Mesenchymal stem cell (in vitro differentiated cells and primary cell): ENCODE data around the gene ABCC9.
"Not testable (repeated sequence)": the region's sequence is repeated elsewhere in the genome, so short reads cannot be mapped to it uniquely, and the experiment has no call there.

Experiments
- DNase-seq: peaks from one replicate; pipeline ENCODE4 v3.0.0-alpha.2; 2013
- H2AFZ ChIP-seq: one replicate; pipeline ENCODE4 v1.6.1; 2013; ENCODE audit warnings: low read depth, mild to moderate bottlenecking, control low read depth, inconsistent platforms, low read length, moderate library complexity
- H2AK5ac ChIP-seq: 2 replicates; pipeline ENCODE4 v1.6.1; 2013; ENCODE audit warnings: low read length, moderate library complexity, mild to moderate bottlenecking, inconsistent platforms; ENCODE audit not compliant: severe bottlenecking
- H2BK120ac ChIP-seq: one replicate; pipeline ENCODE4 v1.6.1; 2013; ENCODE audit warnings: low read depth, mild to moderate bottlenecking, inconsistent platforms, low read length, moderate library complexity
- H2BK12ac ChIP-seq, 2 experiments: one replicate each; pipeline ENCODE4 v1.6.1; 2013; ENCODE audit warnings: inconsistent platforms in 2 of 2, low read length in 2 of 2, mild to moderate bottlenecking in 2 of 2, moderate library complexity in 2 of 2, control low read depth in 1 of 2
- H2BK15ac ChIP-seq: one replicate; pipeline ENCODE4 v1.6.1; 2013; ENCODE audit warnings: mild to moderate bottlenecking, low read depth, inconsistent platforms; ENCODE audit not compliant: poor library complexity, severe bottlenecking
- H2BK5ac ChIP-seq: 2 replicates; pipeline ENCODE4 v1.6.1; 2013; ENCODE audit warnings: low read depth, mild to moderate bottlenecking, low read length, control low read depth, inconsistent platforms; ENCODE audit not compliant: poor library complexity, severe bottlenecking
- H3K14ac ChIP-seq, 2 experiments: one replicate each; pipeline ENCODE4 v1.6.1; 2013; ENCODE audit warnings: inconsistent platforms in 2 of 2, low read length in 2 of 2, control low read depth in 1 of 2, mild to moderate bottlenecking in 1 of 2, moderate library complexity in 1 of 2
- H3K18ac ChIP-seq, 2 experiments: one replicate each; pipeline ENCODE4 v1.6.1; 2013; ENCODE audit warnings: inconsistent platforms in 2 of 2, low read length in 2 of 2, control low read depth in 1 of 2, low read depth in 1 of 2, mild to moderate bottlenecking in 1 of 2
- H3K23ac ChIP-seq, 2 experiments: one replicate each; pipeline ENCODE4 v1.6.1; 2013; ENCODE audit warnings: inconsistent platforms in 2 of 2, low read length in 2 of 2, mild to moderate bottlenecking in 2 of 2, moderate library complexity in 2 of 2, control low read depth in 1 of 2
- H3K27ac ChIP-seq: 2 replicates; pipeline ENCODE4 v1.5.1; 2013; ENCODE audit warnings: mild to moderate bottlenecking, moderate library complexity, low read length, control low read depth, inconsistent platforms; ENCODE audit not compliant: poor library complexity, severe bottlenecking
- H3K27me3 ChIP-seq, 2 experiments: 2 replicates each; pipeline versions ENCODE4 v1.6.1 to v1.7.0; 2013; ENCODE audit warnings: low read length in 2 of 2, mild to moderate bottlenecking in 2 of 2, moderate library complexity in 2 of 2, control low read depth in 1 of 2, inconsistent platforms in 1 of 2; ENCODE audit not compliant: control insufficient read depth in 1 of 2, insufficient read depth in 1 of 2
- H3K36me3 ChIP-seq, 2 experiments: 2 replicates each; pipeline versions ENCODE4 v1.6.1 to v1.7.0; 2013; ENCODE audit warnings: low read length in 2 of 2, control low read depth in 1 of 2, inconsistent platforms in 1 of 2, low read depth in 1 of 2, mild to moderate bottlenecking in 1 of 2; ENCODE audit not compliant: insufficient read depth in 2 of 2, control insufficient read depth in 1 of 2
- H3K4ac ChIP-seq, 2 experiments: one replicate each; pipeline ENCODE4 v1.6.1; 2013; ENCODE audit warnings: inconsistent platforms in 2 of 2, low read length in 2 of 2, mild to moderate bottlenecking in 2 of 2, moderate library complexity in 2 of 2, control low read depth in 1 of 2, low read depth in 1 of 2
- H3K4me1 ChIP-seq: 2 replicates; pipeline ENCODE4 v1.6.1; 2013; ENCODE audit warnings: low read depth, low read length, control low read depth; ENCODE audit not compliant: control insufficient read depth, insufficient read depth
- H3K4me2 ChIP-seq: 2 replicates; pipeline ENCODE4 v1.6.1; 2013; ENCODE audit warnings: low read length, mild to moderate bottlenecking, inconsistent platforms; ENCODE audit not compliant: poor library complexity, severe bottlenecking
- H3K4me3 ChIP-seq, 2 experiments: 2 replicates each; pipeline versions ENCODE4 v1.5.1 to v1.7.0; 2013; ENCODE audit warnings: low read length in 2 of 2, mild to moderate bottlenecking in 2 of 2, control low read depth in 1 of 2, low read depth in 1 of 2; ENCODE audit not compliant: insufficient read depth in 1 of 2
- H3K79me1 ChIP-seq: replicated peaks from 2 replicates; pipeline ENCODE4 v1.6.1; 2013; ENCODE audit warnings: mild to moderate bottlenecking, control low read depth, low read length, inconsistent platforms; ENCODE audit not compliant: poor library complexity, severe bottlenecking
- H3K9ac ChIP-seq: 2 replicates; pipeline ENCODE4 v1.7.0; 2013; ENCODE audit warnings: mild to moderate bottlenecking, low read length, moderate library complexity
- H3K9me3 ChIP-seq: 2 replicates; pipeline ENCODE4 v1.7.0; 2013; ENCODE audit warnings: mild to moderate bottlenecking, low read length; ENCODE audit not compliant: control insufficient read depth
- H4K8ac ChIP-seq: one replicate; pipeline ENCODE4 v1.6.1; 2013; ENCODE audit warnings: inconsistent platforms, mild to moderate bottlenecking, low read length, moderate library complexity
- H4K91ac ChIP-seq: one replicate; pipeline ENCODE4 v1.6.1; 2013; ENCODE audit warnings: mild to moderate bottlenecking, low read length, inconsistent platforms
- WGBS: methylation state at CpG from one replicate; pipeline ENCODE4 v1.1.7; 2013; ENCODE audit warnings: mixed read lengths; 5-methylcytosine and 5-hydroxymethylcytosine counted together

The ABCC9 gene

DNA sequence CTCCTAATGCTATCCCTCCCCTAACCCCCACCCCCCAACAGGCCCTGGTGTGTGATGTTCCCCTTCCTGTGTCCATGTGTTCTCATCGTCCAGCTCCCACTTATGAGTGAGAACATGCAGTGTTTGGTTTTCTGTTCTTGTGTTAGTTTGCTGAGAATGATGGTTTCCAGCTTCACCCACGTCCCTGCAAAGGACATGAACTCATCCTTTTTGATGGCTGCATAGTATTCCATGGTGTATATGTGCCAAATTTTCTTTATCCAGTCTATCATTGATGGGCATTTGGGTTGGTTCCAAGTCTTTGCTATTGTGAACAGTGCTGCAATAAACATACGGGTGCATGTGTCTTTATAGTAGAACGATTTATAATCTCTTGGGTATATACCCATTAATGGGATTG, 151.5 kb downstream of the ABCC9 start:
- H3K27ac ChIP-seq, H2BK120ac ChIP-seq, H3K9ac ChIP-seq, H2AK5ac ChIP-seq, H3K14ac ChIP-seq, H3K18ac ChIP-seq, H3K4ac ChIP-seq, H2BK12ac ChIP-seq, H2AFZ ChIP-seq, H3K4me3 ChIP-seq, H3K23ac ChIP-seq, H2BK15ac ChIP-seq, H4K91ac ChIP-seq, H3K79me1 ChIP-seq, H4K8ac ChIP-seq, DNase-seq, H3K4me1 ChIP-seq, H2BK5ac ChIP-seq, H3K27me3 ChIP-seq, H3K4me2 ChIP-seq, H3K36me3 ChIP-seq, H3K9me3 ChIP-seq: not testable (repeated sequence)
- WGBS, result 100% methylated on average over 1 of the region's 4 CpGs

DNA sequence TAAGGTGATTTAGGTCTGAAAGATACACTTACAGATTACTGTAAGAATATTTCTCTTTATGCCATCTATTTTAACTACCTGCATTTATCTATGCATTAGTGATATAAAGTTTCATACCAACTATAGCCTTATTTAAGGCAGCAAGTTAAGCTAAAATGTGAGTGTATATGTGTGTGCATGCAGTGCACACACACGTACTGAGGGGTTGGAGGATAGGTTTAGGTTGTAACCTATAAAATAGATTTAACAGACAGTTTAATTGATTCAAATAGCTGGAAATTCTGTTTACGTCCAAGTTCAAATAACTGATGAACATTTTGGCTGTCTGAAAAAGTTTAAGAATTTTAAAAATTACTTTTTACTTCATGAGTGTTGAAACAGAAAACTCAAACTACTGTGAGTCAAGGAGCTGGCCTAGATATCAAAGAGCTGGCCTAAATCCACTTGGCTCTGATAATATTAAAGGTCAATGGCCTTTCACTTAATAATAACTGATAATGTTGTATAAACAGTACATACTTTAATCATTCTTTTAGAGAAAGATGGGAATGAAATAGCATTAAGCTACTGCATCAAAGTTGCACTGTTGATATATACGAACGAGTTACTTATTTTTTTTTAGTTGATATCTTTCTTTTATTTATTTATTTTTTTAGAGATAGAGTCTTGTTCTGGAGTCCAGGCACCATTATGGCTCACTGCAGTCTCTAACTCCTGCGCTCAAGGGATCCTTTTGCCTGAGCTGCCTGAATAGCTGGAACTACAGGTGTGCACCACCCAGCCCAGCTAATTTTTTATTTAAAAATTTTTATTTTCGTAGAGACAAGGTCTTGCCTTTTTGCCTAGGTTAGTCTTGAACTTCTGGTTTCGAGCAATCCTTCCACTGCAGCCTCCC, 152.9 kb downstream of the ABCC9 start:
- Histone ChIP-seq H3K14ac (no peak overlapping the region), H3K18ac (no peak overlapping the region), H3K36me3 (no peaks in the 10 kb centered on the region), H2BK120ac (no peak overlapping the region), H3K4ac (no peak overlapping the region), H3K9me3 (no peaks in the 10 kb centered on the region), H2BK15ac (no peak overlapping the region), H3K79me1 (no peaks in the 10 kb centered on the region), H4K8ac (no peak overlapping the region), H2BK12ac (no peak overlapping the region), H2AFZ (no peak overlapping the region), H4K91ac (no peak overlapping the region), H3K9ac (no peak overlapping the region), H3K4me2 (no peak overlapping the region), H3K4me3 (no peak overlapping the region), H3K4me1 (no peaks in the 10 kb centered on the region), H2BK5ac (no peak overlapping the region), H3K27ac (no peak overlapping the region), H2AK5ac (no peak overlapping the region), H3K27me3 (no peaks in the 10 kb centered on the region), H3K23ac (no peak overlapping the region)
- no peak for DNase-seq
- 74% methylated on average over 3 of the region's 7 CpGs for WGBS

DNA sequence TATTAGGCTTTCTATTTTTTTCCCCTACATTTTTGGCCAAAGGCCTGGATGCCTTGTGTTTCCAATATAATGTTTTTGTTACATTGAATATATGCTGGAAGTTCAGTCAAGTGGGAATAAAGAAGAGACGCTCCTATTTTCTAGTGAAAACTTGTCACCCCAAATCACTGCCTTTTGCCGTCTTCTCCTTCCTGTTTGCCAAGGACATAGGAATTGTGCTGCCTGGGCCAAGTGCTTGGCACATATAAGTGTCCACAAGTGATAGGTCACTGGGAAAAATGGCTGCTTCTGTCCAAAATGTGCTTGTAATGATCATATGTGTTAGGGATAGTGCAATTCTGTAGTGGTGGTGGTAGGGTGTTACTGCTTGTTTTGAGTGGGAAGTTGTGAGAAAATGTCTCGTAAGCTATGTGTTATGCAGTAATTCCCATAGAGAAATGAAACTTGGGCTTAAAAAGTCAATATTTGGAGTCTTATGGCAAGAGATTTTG, 155.1 kb downstream of the ABCC9 start:
- Histone ChIP-seq H3K18ac (no peak overlapping the region), H2BK15ac (no peak overlapping the region), H3K36me3 (no peaks in the 10 kb centered on the region), H3K9ac (no peak overlapping the region), H2BK12ac (no peak overlapping the region), H3K23ac (no peak overlapping the region), H3K27me3 (no peaks in the 10 kb centered on the region), H3K4me1 (no peaks in the 10 kb centered on the region), H3K4me3 (no peak overlapping the region), H2BK120ac (no peak overlapping the region), H3K79me1 (no peaks in the 10 kb centered on the region), H3K9me3 (no peaks in the 10 kb centered on the region), H2AK5ac (no peak overlapping the region), H3K4me2 (no peak overlapping the region), H2AFZ (no peak overlapping the region), H3K14ac (no peak overlapping the region), H2BK5ac (no peak overlapping the region), H4K91ac (no peak overlapping the region), H3K4ac (no peak overlapping the region), H3K27ac (no peak overlapping the region), H4K8ac (no peak overlapping the region)
- 99% methylated on average over 3 of the region's 3 CpGs for WGBS
- DNase-seq, result no peak

DNA sequence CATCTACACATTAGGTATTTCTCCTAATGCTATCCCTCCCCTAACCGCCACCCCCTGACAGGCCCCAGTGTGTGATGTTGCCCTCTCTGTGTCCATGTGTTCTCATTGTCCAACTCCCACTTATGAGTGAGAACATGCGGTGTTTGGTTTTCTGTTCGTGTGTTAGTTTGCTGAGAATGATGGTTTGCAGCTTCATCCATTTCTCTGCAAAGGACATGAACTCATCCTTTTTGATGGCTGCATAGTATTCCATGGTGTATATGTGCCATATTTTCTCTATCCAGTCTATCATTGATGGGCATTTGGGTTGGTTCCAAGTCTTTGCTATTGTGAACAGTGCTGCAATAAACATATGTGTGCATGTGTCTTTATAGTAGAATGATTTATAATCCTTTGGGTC, 158.5 kb downstream of the ABCC9 start:
- H2AFZ ChIP-seq, H2BK120ac ChIP-seq, DNase-seq, H2BK15ac ChIP-seq, H3K36me3 ChIP-seq, H2BK5ac ChIP-seq, H3K27me3 ChIP-seq, H3K18ac ChIP-seq, H3K14ac ChIP-seq, H3K27ac ChIP-seq, H2AK5ac ChIP-seq, H3K4ac ChIP-seq, H3K23ac ChIP-seq, H4K91ac ChIP-seq, H2BK12ac ChIP-seq, H4K8ac ChIP-seq, H3K79me1 ChIP-seq, H3K9ac ChIP-seq, H3K4me2 ChIP-seq, H3K9me3 ChIP-seq, H3K4me3 ChIP-seq, H3K4me1 ChIP-seq: not testable (repeated sequence)
- WGBS, result 88% methylated on average over 1 of the region's 3 CpGs
